GM10266 (cell line): ENCODE results near the gene LYRM4.

Experiments used
- DNase-seq: peaks from one replicate; pipeline ENCODE4 v3.0.0; 2012; ENCODE audit errors: extremely low spot score
- TF ChIP-seq, protein P1 (sequence below): IDR thresholded peaks from 2 replicates; pipeline ENCODE4 v1.5.1; 2012; ENCODE audit warnings: mild to moderate bottlenecking, low read depth; ENCODE audit not compliant: control insufficient read depth, insufficient read depth; ENCODE audit errors: missing control alignments

The LYRM4 gene

DNA sequence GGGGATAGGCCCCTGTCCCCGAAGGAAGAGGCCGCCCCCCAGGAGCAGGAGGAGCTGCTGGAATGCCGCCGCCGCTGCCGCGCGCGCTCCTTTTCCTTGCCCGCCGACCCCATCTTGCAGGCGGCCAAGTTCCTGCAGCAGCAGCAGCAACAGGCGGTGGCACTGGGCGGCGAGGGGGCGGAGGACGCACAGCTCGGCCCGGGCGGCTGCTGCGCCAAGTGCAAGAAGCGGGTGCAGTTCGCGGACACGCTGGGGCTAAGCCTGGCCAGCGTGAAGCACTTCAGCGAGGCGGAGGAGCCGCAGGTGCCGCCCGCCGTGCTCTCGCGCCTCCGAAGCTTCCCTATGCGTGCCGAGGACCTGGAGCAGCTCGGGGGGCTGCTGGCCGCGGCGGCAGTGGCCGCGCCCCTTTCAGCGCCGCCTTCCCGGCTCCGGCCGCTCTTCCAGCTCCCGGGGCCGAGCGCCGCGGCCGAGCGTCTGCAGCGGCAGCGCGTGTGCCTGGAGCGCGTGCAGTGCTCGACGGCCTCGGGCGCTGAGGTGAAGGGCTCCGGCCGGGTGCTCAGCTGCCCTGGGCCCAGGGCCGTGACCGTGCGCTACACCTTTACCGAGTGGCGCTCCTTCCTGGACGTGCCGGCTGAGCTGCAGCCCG, 175.0 kb downstream of the LYRM4 start:
- DNase-seq = peak; percentile 53

GRCh38 chr6:5084781-5085647, 175.7 kb downstream of the LYRM4 start, which contains the start of gene PPP1R3G:
Gene PPP1R3G (plus strand): TSS chr6:5085341. CDS start chr6:5085486, 145 bp downstream.
- peak; percentile 80 for DNase-seq
- TF ChIP-seq, protein P1, sequence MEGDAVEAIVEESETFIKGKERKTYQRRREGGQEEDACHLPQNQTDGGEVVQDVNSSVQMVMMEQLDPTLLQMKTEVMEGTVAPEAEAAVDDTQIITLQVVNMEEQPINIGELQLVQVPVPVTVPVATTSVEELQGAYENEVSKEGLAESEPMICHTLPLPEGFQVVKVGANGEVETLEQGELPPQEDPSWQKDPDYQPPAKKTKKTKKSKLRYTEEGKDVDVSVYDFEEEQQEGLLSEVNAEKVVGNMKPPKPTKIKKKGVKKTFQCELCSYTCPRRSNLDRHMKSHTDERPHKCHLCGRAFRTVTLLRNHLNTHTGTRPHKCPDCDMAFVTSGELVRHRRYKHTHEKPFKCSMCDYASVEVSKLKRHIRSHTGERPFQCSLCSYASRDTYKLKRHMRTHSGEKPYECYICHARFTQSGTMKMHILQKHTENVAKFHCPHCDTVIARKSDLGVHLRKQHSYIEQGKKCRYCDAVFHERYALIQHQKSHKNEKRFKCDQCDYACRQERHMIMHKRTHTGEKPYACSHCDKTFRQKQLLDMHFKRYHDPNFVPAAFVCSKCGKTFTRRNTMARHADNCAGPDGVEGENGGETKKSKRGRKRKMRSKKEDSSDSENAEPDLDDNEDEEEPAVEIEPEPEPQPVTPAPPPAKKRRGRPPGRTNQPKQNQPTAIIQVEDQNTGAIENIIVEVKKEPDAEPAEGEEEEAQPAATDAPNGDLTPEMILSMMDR = no peak

More for the DNA sequence above, 175.0 kb downstream of the LYRM4 start:
- TF ChIP-seq, protein P1 = no peak

GRCh38 chr6:5084360-5084780, 176.4 kb downstream of the LYRM4 start:
- peak; percentile 77 for DNase-seq
- TF ChIP-seq, protein P1 = no peak

- TF ChIP-seq, protein P1 = no peak
Observed at GRCh38 chr6:5083813-5084359, 176.9 kb downstream of the LYRM4 start.

DNA sequence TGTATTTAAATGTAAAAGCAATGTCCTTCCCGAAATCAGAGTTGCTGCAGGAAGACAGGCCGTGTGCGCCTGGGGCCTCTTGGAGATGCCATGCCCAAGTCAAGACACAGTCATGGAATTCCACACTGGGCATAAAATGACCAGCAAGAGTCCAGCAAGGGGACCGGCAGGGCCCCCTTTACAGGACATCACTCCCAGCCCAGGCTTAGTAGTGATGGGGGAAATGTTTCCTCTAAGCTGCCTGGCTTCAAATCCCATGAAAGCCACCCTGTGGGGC, 177.5 kb downstream of the LYRM4 start:
- no peak for DNase-seq
- TF ChIP-seq, protein P1 = no peak

More at GRCh38 chr6:5083813-5084359, 176.9 kb downstream of the LYRM4 start:
- DNase-seq = no peak

GRCh38 chr6:5082487-5083306, 178.1 kb downstream of the LYRM4 start:
- TF ChIP-seq, protein P1 = no peak
- DNase-seq = no peak

- DNase-seq = no peak
- TF ChIP-seq, protein P1 = no peak
Observed at GRCh38 chr6:5081955-5082354, 178.8 kb downstream of the LYRM4 start.
